HPDE6-E6E7 (cell line): ENCODE measurements around the gene SEL1L2.

Source experiments
- DNase-seq: peaks from one replicate; pipeline ENCODE4 v3.0.0; 2011; ENCODE audit warnings: missing footprints; ENCODE audit errors: extremely low spot score

Gene SEL1L2

DNA sequence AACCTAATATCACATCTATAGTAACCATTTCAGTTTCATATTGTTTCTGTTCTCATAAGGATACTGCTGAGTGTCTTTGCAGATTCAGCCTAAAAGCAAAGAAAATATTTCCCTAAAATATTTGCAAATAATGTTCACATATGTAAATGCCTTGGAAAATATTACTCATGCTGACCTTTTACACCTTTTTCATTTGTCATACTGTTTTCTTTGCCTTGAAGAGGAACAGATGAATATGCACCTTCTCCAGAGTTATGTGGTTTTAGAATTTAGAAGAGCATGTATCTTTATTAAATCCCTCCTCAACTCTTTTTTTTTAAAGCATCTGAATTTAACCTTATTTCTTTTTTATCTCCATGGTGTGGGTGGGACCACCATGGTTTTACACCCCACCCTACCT lies 173.1 kb downstream of the SEL1L2 start:
- DNase-seq: no peak

- DNase-seq: no peak
These were observed 173.7 kb downstream of the SEL1L2 start for GRCh38 chr20:13816757-13817156.

DNA sequence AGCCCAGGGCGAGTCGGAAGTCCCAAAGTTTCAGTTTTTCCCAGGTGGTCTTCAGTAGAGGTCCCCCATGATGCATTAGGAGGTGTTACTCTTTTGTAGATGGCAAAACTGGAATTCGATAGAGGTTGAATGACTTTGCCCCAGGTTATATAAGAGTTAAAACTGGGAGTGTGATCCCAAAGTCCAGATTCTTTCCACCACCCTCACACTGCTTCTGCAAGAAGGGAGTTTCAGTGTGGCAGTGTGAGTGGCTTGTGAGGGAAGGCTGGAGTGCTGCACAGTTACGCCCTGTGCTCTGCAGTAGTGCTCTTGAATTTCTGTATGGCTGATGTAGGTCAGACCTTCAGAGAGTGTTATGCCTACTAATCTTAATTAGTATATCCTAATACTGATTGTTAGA lies 175.7 kb downstream of the SEL1L2 start:
- no peak for DNase-seq

- DNase-seq: no peak
These were observed 176.5 kb downstream of the SEL1L2 start for GRCh38 chr20:13813910-13814309.

DNA sequence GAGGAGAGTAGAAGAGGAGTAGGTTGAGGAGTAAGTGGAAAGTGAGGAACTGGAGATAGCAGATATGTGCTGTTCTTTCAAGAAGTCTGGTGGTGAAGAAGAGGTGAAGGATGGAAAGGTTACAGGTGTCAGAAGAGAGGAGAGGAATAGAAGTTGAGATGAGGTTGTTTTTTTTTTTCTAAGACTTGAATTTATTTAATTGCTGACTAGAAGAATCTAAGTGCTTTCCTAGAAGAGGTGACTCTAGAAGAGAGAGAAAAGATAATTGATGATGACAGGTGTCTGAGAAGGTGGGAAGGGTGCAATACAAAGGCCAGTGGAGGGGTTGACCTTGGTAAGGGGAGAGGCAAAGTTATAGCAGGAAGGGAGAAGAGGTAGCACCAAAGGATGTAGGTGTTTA lies 180.0 kb downstream of the SEL1L2 start:
- no peak for DNase-seq

GRCh38 chr20:13809855-13810254 lies 180.6 kb downstream of the SEL1L2 start:
- DNase-seq: no peak

DNA sequence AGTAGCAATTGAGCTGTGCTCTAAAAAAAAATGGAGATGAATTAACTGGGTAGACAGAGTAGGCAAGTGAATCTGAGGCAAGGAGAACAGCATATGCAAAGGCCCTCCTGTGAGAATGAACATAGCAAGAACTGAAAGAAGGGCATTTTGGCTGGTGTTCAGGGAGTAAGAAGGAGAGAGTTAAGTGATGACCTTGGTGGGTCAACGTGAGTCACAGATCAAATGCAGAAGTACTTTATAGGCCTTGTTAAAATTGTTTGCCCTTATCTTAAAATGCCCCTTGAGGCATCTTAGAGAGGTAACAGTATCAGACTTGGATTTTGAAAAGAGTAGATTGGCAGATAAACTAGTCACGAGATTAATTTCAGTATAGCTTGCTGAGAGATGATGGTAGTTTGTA lies 181.0 kb downstream of the SEL1L2 start:
- no peak for DNase-seq

- peak; percentile 93 for DNase-seq
These were observed 189.7 kb downstream of the SEL1L2 start for GRCh38 chr20:13800728-13801134.

DNA sequence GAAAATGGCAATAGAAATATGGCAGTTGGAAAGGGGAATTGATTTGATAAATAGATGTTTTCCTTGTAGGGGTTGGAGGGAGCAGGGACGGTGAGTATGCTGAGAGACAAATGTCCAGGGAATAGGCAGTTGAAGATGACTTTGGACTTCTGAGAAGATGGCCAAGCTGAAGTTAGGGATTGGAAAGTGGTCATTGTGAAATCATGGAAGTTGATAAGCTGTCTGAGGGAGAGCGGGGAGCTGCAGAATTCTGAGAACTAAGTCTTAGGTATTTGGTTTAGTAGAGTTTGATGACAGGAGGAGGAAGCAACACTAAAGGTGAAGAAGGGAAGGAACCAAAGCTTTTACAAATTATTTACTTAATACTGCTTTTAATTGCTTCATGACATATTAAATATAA lies 190.4 kb downstream of the SEL1L2 start:
- no peak for DNase-seq
